H7 (cell line): Measurements from ENCODE around the gene PTEN. TPM values are rescaled to one million over a fixed set of nuclear protein-coding genes. Genes with fewer than 3 reads are reported as not detected.
"Not testable (repeated sequence)": the region's sequence is repeated elsewhere in the genome, so short reads cannot be mapped to it uniquely, and the experiment has no call there.

Source experiments
- DNase-seq: peaks from one replicate; pipeline ENCODE4 v3.0.0; 2012
- H3K27me3 ChIP-seq: 2 replicates; pipeline ENCODE4 v1.6.0; 2011; ENCODE audit warnings: mild to moderate bottlenecking, low read length; ENCODE audit not compliant: control insufficient read depth, insufficient read depth
- H3K36me3 ChIP-seq: replicated peaks from 2 replicates; pipeline ENCODE4 v1.5.1; 2011; ENCODE audit warnings: low read length; ENCODE audit not compliant: control insufficient read depth, insufficient read depth
- H3K4me3 ChIP-seq: 2 replicates; pipeline ENCODE4 v1.5.1; 2011; ENCODE audit warnings: low read depth, mild to moderate bottlenecking, control low read depth, low read length, moderate library complexity; ENCODE audit not compliant: insufficient read depth
- total RNA-seq: library from RNA; depleted of rRNA; stranded (reverse); fragments of >200 nt; shearing (Covaris generic); gene quantifications from 2 replicates; pipeline ENCODE4 v1.2.3, GENCODE V29; 2014

PTEN gene
- total RNA-seq, 1 experiment from 2014 or later: 25.5 TPM

DNA sequence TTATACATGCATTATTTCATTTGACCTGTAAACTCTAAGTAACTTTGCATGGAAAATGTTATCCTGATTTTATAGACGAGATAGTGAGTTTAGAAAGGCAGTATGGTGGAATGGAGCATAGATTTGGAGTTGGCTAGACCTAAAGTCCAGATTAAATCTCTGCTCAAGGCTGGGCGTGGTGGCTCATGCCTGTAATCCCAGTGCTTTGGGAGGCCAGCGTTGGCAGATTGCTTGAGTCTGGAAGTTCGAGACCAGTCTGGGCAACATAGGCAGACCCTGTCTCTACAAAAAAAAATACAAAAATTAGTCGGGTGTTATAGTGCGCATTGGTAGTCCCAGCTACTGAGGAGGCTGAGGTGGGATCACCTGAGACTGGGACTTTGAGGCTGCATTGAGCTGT is 9.4 kb downstream of the PTEN start:
- H3K4me3 ChIP-seq: no peak overlapping the region
- no peaks in the 10 kb centered on the region; the same call in 1 of the 2 replicates for H3K36me3 ChIP-seq
- no peak for DNase-seq
- H3K27me3 ChIP-seq: no peaks in the 10 kb centered on the region

DNA sequence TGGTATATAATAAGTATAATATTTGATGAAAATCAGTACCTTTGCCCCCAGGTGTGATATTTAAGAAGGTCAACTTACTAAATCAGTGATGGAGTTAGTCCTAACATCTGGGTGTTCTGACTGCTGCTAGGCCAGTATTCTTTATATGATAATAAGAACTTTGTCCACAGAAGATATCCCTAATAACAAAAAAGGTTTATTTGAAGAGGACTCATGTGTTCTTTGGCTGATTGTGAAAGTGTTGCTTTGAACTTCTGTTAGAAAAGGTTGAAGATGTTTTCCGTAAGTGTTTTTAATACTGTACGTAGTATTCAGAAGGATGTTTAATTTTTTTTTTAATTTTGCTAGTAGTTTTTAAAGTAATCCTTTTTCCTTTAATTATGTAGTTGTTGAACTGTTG is 10.2 kb downstream of the PTEN start:
- no peak overlapping the region for H3K4me3 ChIP-seq
- no peaks in the 10 kb centered on the region for H3K27me3 ChIP-seq
- no peaks in the 10 kb centered on the region; the same call in 1 of the 2 replicates for H3K36me3 ChIP-seq
- no peak for DNase-seq

DNA sequence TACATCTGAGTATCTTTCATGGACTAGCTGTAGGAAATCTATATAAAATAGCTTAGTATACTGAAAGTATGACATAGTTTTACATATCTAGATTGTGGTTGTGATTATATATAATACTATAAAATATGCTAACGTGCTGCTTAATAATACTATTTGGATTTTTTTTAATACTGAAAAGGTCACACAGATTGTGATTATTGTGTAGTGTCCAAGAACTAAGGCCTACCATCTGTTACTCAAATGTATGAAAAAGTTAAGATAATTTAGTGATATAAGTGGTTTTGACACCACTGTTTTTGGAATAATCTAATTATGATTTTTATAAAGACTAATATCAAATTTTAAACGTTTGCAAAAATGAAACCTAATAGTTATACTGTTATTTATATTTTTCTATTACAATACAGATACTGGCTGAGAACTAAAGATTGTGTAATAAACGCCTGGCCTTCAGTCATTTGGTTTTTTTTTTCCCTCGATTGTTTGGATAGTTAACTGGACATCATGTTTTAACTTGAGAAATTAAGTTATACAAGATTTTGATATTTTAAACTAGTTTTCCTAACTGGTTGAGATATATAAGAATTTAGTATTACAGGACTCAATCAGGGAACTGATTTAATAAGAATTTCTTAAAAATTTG is 12.6 kb downstream of the PTEN start:
- H3K4me3 ChIP-seq: no peak overlapping the region
- DNase-seq: no peak
- H3K36me3 ChIP-seq: no peaks in the 10 kb centered on the region; the same call in 1 of the 2 replicates
- no peaks in the 10 kb centered on the region for H3K27me3 ChIP-seq

DNA sequence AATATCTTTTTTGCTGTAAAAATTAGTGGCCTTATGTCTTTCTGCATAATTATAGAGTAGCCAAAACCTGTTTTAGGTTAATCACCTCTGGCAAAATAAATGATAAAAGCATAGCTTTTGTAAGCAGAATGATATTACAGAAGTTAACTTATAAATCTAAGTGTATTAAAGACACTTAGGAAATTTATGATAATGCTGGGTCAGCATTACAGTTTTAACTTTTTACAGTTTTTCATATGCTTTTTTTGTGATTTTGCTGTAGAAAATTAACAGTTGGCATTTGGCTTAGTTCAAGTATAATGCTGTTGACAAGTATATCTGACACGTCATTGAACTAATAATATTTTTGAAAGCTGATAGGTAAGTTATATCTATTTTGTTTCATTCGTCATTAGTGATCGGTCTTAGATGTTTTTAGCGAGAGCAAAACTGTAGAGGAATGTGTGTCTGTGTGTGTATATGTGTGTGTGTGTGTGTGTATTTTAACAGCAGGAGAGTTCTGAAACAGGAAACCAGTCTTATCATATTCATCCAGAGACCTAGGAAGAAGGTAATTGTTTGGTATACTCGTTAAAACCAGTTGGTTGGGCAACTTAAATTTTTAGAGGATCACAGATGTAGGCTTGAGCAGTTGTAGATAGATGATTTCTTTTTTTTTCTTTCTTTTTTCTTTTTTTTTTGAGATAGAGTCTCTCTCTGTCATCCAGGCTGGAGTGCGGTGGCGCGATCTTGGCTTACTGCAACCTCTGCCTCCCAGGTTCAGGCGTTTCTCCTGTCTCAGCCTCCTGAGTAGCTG is 15.4 kb downstream of the PTEN start:
- Histone ChIP-seq H3K27me3 (no peaks in the 10 kb centered on the region), H3K4me3 (no peak overlapping the region), H3K36me3 (no peaks in the 10 kb centered on the region; the same call in 1 of the 2 replicates)
- no peak for DNase-seq

DNA sequence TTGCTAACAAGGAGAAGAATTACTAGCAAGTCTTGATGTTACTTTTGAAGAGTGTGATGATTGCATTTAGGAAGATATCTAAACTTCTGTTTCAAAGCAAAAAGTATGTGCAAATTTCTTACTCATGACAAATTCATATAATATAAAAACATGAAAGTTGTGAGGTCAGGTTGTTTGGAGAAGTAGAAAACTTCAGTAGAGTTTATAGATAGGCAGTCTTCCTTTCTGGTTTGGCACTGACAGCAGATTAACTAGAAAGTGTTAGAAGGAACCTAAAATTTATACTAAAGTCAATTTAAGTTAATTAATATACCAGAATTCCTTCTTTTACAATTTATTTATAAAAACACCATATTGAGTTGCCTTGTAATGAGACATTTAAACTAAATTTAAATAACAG is 16.9 kb downstream of the PTEN start:
- no peaks in the 10 kb centered on the region for H3K27me3 ChIP-seq

DNA sequence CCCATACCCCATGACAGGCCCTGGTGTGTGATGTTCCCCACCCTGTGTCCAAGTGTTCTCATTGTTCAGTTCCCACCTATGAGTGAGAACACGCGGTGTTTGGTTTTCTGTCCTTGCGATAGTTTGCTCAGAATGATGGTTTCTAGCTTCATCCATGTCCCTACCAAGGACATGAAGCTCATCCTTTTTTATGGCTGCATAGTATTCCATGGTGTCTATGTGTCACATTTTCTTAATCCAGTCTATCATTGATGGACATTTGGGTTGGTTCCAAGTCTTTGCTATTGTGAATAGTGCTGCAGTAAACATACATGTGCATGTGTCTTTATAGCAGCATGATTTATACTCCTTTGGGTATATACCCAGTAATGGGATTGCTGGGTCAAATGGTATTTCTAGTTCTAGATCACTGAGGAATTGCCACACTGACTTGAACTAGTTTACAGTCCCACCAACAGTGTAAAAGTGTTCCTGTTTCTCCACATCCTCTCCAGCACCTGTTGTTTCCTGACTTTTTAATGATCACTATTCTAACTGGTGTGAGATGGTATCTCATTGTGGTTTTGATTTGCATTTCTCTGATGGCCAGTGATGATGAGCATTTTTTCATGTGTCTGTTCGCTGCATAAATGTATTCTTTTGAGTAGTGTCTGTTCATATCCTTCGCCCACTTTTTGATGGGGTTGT is 18.1 kb downstream of the PTEN start:
- H3K4me3 ChIP-seq, DNase-seq, H3K36me3 ChIP-seq, H3K27me3 ChIP-seq: not testable (repeated sequence)

More for the DNA sequence above, 16.9 kb downstream of the PTEN start:
- H3K4me3 ChIP-seq: no peak overlapping the region
- DNase-seq: no peak
- H3K36me3 ChIP-seq: no peaks in the 10 kb centered on the region; the same call in none of the 2 replicates

DNA sequence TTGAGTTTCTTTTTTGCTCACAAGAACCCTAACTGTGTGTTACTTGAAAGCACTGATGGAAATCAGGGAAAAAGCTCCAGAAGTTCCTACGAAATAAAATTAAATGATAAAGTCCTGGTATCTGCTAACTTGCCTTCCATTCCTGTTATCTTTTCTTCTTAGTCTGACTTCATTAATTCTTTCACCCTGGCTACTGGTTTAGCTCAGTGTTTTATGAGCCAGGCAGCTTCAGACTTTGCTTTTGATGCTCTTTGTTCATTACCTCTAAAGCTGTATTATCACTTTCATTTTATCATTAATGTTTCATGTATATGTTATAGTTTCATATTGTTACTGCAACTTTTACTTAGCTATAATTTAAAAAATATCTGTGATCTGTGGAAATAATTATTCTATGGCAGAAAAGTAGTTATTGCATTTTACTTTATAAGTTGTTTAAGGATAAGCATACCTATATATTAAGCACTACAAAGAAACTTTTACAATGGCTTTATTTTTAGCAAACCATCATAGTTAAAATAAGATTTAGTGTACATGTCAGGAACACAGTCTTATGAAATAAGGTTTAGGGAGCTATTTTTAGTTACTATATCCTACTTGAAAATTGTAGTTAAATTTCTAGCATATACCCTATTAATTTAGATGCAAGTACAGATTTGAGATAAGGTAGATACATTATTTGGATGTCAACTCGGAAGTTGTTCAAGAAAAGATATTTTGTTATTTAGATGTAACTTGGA is 19.3 kb downstream of the PTEN start:
- H3K4me3 ChIP-seq: no peak overlapping the region
- no peak for DNase-seq
- H3K36me3 ChIP-seq: peaks cover 4% of the 10 kb centered on the region
- H3K27me3 ChIP-seq: no peaks in the 10 kb centered on the region

DNA sequence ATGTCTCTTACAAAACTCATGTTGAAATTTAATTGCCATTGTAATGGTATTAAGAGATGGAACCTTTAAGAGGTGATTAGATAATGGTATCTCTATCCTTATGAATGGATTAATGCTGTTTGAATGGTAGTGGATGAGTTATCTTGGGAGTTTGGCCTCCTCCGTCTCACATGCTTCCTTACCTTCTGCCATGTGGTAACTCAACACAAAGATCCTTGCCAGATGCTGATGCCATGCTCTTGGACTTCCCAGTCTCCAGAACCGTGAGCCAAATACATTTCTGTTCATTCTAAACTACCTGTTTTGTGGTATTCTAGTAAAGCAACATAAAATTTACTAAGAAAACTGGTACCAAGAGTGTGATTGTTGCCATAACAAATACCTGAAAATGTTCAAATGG is 23.2 kb downstream of the PTEN start:
- H3K36me3 ChIP-seq: peaks cover 4% of the 10 kb centered on the region
- H3K4me3 ChIP-seq: no peak overlapping the region
- no peaks in the 10 kb centered on the region for H3K27me3 ChIP-seq

DNA sequence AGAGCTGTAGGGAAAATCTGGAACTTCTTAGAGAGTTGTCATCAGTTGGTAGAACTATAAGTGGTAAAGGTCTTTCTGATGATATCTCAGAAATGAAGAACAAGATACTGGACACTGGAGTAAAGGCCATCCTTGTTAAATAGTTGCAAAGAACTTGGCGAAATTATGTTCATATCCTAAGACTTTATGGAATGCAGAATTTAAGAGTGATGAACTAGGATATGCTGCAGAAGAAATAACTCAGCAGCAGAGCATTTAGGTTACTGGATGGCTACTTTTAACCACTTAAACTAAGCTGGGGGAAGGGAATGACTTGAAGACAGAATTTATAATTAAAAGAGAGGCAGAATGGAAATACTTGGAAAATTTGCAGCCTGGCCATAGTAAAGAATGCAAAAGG is 23.7 kb downstream of the PTEN start:
- Histone ChIP-seq H3K27me3 (no peaks in the 10 kb centered on the region), H3K4me3 (no peak overlapping the region), H3K36me3 (peaks cover 4% of the 10 kb centered on the region)
- no peak for DNase-seq

More for the DNA sequence above, 23.2 kb downstream of the PTEN start:
- DNase-seq: no peak

DNA sequence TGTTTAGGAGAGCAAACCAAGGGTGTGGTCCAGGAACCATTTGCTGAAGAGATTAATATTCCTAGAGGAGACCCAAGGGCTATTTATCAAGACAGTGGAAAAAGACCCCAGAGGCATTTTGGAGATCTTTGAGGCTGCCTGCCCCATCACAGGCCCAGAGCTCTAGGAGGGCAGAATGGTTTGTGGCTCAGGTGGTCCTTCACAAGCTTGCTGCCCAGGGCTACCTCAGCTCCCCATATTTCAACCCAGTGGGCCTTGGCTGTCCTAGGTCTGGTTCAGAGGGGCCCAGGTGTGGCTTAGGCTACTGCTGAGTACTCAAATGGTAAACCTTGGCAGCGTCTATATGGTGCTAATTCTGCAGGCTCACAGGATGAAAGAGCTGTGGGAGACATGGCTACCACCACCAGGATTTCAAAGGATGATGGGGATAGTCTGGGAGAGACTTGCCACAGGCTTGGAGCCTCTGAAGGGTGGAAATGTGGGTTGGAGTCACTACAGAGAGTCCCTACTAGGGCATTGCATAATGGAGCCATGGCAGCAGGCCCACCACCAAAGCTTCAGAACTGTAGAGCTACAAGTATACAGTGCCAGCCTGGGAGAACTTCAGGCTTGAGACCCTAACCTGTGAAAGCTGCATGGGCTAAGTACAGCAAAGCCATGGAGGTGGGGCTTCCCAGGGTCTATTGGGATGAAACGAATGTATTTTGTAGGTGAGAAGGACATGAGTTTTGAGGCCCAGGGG is 24.3 kb downstream of the PTEN start:
- DNase-seq: no peak
- Histone ChIP-seq H3K4me3 (no peak overlapping the region), H3K27me3 (no peaks in the 10 kb centered on the region), H3K36me3 (peaks cover 4% of the 10 kb centered on the region)

DNA sequence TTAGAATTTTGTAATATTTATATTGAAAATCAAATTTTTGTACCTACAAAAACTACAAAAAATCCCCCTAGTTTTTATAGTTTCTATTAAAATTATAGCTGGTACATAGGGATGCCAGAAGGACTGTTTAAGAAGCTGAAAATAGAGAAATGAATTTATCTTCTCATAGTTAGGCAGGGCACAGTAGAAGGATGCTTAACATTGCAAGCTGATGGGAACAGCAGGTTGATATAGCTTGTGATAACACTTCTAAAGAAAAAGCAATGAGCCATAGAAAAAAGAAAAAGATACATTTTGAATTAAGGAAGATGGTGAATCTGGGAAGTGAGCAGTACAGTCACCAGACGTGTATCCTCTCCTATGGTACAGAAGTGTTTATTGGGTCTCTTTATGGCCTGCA is 32.0 kb downstream of the PTEN start:
- Histone ChIP-seq H3K27me3 (no peaks in the 10 kb centered on the region), H3K4me3 (no peak overlapping the region), H3K36me3 (no peaks in the 10 kb centered on the region)
- no peak for DNase-seq

DNA sequence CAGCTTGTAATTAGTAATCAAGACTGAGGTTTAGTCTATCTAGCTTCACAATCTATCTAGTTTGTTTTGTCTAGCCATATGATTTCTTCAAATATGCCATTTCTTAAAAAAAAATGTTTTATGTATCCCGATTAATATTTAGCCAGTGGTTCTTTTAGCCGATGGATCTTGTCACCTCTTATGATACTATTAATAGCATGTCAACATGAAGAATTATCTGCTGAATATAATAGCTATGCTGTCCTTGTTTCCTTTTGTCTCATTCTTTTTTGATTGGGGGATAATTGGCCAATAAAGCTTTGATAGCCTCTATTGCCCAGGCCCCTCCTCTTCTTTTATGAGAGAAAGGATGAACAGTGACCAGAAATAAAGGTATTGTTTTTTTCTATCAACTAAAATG is 32.8 kb downstream of the PTEN start:
- no peak for DNase-seq
- H3K36me3 ChIP-seq: no peaks in the 10 kb centered on the region
- H3K4me3 ChIP-seq: no peak overlapping the region

DNA sequence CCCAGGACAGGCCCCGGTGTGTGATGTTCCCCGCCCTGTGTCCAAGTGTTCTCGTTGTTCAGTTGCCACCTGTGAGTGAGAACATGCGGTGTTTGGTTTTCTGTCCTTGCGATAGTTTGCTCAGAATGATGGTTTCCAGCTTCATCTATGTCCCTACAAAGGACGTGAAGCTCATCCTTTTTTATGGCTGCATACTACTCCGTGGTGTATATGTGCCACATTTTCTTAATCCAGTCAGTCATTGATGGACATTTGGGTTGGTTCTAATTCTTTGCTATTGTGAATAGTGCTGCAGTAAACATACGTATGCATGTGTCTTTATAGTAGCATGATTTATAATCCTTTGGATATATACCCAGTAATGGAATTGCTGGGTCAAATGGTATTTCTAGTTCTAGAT is 34.5 kb downstream of the PTEN start:
- DNase-seq, H3K36me3 ChIP-seq, H3K4me3 ChIP-seq, H3K27me3 ChIP-seq: not testable (repeated sequence)

More for the DNA sequence above, 32.8 kb downstream of the PTEN start:
- H3K27me3 ChIP-seq: no peaks in the 10 kb centered on the region

DNA sequence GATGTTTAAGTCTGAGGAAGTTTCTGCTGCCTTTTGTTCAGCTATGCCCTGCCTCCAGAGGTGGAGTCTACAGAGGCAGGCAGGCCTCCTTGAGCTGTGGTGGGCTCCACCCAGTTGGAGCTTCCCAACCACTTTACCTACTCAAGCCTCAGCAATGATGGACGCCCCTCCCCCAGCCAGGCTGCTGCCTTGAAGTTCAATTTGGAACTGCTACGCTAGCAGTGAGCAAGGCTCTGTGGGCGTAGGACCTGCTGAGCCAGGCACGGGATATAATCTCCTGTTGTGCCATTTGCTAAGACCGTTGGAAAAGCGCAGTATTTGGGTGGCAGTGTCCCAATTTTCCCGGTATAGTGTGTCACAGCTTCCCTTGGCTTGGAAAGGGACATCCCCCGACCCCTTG is 40.0 kb downstream of the PTEN start:
- not testable (repeated sequence) for H3K4me3 ChIP-seq, H3K27me3 ChIP-seq, DNase-seq, H3K36me3 ChIP-seq
